Right hindlimb (tissue), 1 donor: Measurements from ENCODE around the gene PCNA.
A peak's percentile ranks its signal among the peaks of the same experiment; 100 is the strongest.

Experiments used
- DNase-seq: peaks from one replicate; pipeline ENCODE4 v3.0.0-alpha.2; 2018

The PCNA gene

DNA sequence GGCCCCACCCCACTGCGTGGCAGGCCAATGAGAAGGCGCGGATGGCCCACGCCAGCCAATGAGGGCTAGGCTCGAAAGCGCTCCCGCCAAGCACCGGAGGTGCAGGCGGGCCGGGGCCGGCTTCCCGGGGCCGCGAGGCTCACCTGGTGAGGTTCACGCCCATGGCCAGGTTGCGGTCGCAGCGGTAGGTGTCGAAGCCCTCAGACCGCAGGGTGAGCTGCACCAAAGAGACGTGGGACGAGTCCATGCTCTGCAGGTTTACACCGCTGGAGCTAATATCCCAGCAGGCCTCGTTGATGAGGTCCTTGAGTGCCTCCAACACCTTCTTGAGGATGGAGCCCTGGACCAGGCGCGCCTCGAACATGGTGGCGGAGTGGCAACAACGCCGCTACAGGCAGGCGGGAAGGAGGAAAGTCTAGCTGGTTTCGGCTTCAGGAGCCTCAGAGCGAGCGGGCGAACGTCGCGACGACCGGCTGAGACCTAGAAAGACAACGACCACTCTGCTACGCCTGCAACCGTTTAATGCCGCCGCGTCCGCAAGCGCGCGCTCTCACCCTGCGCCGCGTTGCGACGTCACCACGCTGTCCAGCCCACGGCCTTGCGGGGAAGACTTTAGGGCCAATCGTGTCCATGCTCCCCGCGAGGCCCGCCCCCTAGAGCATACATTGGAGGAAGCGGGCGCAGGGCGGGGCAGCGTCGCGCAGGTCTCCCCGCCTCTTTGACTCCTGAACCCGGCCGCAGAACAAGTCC lies at the start of gene PCNA:
TSS of gene PCNA (minus strand) at position 524 of the 750 bp plus-strand sequence. CDS start at position 364, 160 bp downstream.
- DNase-seq, result peak; percentile 97

DNA sequence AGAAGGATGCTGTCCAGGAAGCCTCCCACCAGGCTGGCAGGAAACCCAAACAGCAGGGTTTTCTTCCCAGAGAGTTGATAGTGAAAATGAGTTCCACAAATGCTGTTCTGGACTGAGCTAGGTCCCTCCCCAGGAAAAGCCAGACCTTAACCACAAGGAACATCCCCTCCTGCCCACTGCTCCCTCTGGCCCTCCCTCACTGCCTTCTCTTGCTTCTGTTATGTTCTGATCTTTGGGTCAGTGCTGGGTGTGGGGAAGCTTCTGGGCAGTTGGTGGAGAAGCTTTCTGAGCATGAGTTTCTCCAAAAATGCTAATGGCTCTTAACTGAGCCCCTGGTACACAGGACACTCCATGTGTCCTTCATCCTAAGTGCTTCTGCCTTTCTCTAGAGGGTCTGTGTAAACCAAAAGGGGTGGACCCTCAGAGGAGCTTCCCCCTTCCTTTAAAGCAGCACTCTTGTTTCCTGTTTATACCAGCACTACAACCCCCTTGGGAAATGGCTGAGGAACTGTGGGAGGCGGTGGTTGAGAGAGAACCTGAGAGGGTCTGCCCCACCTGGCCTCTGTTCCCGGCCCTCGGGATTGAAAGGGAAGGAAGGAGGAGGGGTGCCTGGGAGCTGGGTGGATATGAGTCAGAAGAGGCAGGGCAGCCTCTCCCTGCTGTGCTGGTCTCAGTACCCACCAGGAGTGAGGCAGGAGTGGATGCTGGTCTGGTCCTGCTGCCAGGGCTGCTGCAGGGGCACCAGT lies 49.1 kb upstream of the PCNA start:
- peak; percentile 29 for DNase-seq

DNA sequence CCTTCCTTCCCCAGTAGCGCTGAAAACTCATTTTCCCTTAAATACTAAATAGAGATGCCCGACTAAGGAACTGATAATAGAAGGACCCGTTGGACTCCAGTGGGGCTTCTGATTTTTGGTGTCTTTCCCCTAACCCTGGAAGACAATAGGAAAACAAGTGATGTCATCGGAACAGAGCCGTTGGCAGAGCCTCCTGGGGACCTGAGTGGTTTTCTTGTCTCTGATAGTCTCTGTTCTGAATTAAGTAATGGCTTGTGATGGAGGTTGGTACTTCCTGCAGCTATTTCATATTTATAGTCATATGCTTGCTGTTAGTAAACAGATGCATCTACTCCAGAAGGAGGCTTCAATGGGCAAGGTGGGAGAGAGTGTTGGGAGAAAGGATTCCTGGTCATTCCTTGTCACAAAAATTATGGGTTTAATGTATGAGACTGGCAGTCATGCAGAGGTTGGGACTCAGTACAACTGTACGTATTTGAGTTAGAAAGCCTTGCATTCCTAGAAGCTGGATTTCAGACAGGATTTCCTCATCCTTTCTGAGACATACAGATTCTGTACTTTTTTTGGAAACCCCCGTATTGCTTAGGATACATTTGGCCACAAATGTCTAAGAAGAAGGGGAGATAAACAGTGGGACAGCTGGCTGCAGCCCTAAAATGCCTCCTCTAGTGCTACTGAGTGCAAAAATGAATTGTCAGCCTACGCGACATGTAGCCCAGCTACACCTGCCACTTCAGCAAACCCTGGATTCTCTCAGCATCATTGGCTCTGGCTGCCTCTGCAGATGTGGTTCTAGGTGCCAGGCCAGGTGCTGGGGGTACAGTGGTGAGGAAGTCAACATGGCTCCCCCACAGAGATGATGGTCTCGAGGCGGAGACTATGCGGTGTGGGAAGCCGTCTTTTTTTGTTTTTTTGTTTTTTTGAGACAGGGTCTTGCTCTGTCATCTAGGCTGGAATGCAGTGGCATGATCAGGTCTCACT lies 45.2 kb upstream of the PCNA start:
- no peak for DNase-seq

DNA sequence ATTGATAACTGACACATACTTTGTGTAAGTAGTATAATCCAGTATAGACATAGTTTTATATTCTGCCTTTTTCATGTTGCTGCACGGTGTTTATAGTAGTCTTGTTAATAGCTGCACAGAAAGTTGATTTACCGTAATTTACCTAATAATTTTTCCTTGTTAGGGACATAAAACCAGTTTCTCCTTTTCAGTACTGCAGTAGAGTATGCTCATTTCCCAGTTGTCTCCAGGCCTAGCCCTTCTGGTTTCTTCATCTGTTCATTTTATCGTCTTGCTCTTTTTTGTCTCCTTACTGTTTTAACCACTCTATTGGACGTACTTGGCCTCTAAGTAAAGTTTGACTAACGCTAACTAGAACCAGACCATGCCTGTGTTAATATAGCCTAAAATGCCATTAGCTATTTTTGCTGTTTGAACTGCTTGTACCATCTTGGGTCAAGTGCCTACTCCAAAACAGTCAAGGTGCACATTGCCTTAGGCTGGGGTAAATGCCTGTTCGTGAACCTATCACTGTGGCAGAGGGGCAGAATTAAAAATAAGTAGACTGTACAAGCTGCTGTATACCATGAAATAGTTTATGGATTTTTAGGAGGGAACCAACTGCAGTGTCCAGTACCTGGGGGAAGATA lies 41.9 kb upstream of the PCNA start:
- no peak for DNase-seq

DNA sequence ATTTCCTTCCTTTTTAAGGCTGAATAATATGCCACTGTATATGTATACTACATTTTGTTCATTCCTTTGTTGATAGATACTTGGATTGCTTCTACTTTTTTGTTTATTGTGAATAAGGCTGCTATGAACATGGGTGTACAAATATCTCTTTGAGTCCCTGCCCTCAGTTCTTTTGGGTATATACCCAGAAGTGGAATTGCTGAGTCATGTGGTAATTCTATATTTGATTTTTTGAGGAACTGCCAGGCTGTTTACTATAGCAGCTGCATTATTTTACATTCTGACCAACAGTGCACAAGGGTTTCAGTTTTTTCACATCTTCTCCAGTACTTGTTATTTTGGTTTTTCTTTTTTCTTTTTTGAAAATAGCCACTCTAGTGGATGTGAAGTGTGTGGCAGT lies 41.1 kb upstream of the PCNA start:
- DNase-seq, result no peak

DNA sequence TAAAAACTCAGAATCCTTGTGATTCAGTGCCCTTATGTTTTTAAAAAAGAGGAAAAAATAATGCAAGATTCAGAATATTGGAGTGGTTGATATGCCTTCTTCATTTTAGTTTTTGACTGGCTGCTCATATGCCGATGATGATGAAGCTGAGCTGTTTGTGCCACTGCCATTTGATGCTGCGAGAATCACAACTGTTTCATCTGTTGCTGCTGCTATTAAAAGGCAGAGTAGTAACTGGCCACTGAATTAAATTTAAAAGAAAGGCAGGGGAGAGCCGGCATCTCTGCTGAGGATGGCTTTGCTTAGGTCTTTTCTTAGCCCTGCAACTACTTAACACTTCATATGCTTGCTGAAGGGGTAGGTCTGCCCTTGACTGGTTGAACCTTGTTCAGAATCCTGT lies 40.2 kb upstream of the PCNA start:
- DNase-seq, result no peak

DNA sequence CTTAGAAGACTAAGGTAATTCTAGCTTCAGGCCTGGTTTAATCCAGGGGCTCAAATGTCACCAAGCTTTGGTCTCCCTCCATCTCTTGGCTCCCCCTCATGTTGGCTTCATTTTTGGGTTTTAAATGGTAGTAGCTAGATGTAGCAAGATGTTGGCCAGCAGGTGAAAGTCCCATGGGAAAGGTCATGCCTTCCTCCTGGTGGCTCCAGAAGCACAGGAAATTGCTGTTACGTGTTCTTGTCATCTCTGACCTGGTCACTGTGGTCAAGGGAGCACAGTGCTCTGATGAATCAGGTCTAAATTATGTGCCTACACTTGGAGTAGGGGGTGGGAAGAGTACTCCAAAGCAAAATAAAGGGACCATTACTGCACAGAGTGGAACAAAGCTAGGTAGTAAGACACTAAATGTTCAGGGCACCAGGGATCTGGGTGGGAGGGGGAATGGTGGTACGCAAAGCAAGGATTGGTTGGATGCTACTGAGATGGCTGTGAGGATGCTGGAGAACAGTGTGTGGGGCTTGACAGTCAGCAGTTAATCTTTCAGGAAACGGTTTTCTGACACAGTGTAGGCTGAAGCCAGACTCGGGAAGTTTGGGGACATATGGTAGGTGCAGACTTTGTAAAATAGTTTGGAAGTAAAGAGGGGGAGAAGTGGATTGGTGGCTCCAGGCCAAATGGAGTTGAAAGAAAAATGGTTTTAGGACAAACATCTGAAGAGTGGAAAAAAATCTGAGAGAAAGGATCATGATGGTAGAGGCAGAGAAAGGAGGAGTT lies 37.1 kb upstream of the PCNA start:
- DNase-seq, result no peak

DNA sequence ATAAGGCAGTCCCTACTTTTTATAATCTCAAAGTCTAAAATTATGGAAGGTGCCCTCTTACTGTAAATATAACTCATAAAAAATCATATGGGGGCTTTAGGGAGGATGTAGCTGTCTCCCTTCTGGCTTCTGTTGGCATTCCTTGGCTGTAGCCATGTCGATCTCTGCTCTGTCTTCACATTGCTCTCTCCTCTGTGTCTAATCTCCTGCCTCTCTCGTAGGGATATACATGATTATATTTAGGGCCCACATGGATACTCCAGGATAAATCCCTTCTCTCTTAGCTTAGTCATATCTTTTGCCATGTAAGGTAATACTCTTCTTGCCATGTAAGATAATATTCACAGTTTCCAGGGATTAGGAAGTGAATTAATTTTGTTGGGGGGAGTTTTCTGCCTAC lies 35.6 kb upstream of the PCNA start:
- DNase-seq, result no peak

DNA sequence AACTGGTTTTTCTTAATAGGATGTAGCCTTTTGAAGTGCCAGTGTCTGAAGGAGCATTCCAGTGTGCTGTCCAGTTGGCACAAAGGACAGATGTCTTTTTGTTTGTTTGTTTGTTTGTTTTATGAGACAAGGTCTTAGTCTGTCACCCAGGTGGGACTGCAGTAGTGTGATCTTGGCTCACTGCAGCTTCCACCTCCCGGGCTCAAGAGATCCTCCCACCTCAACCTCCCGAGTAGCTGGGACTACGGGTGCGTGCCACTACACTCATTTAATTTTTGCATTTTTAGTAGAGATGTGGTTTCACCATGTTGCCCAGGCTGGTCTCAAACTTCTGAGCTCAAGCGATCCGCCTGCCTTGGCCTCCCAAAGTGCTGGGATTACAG lies 34.8 kb upstream of the PCNA start:
- no peak for DNase-seq

DNA sequence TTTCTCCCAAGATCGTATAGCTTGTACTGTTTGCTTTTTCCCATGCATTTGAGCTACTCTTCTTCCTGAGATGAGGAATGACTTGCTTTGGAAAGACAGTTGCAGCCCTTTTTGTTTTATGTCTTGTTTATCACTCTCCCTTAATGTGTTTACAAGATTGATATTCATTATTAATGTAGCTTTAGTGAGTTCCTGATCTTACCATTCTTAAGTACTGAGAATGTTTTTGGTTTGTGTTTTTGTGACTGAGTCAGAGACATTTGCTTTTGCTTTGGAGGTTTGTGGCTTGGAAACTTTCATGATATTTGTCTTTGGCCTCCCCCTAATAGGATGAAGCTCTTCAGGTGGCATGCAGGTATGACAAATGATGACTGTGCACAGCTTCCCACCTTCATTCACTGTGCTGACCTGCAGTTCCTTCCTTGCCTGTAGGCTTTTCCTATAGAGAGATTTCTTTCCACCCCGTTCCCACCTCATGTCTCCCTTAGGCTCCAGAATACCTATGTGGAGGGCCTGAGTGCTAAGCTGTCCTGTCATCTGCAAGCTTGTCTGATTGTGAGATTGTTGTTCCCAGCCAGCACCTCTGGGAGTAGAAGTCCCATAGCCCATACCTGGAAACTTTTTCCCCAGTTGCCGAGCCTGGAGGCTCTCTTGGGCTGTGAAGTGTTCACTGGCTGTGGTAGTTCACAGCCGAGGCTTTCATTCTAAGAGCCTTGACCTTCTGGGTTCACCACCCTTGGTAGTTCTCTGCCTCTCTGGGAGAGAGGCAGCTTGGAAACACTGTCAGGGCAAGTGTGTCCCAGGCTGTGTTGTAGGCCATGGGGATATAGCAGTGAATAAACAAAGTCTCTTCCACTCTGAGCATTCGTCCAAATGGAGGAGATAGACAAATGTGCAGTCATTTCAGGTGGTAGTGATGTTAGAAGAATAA lies 34.1 kb upstream of the PCNA start:
- DNase-seq, result no peak

DNA sequence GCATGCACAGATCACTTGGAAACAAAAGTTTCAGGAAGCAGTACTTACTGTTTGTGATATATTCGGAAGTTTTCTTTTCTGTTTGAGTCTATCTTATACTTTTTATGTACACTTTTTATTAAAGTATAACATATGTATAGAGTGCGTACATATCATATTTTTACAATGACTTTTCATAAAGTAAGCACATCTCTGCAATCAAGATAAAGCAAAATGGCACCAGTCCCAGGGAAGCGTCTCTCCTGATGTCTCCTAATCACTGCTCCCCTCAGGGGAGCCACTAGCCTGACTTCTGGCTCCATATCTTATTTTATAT lies 33.4 kb upstream of the PCNA start:
- DNase-seq, result no peak

DNA sequence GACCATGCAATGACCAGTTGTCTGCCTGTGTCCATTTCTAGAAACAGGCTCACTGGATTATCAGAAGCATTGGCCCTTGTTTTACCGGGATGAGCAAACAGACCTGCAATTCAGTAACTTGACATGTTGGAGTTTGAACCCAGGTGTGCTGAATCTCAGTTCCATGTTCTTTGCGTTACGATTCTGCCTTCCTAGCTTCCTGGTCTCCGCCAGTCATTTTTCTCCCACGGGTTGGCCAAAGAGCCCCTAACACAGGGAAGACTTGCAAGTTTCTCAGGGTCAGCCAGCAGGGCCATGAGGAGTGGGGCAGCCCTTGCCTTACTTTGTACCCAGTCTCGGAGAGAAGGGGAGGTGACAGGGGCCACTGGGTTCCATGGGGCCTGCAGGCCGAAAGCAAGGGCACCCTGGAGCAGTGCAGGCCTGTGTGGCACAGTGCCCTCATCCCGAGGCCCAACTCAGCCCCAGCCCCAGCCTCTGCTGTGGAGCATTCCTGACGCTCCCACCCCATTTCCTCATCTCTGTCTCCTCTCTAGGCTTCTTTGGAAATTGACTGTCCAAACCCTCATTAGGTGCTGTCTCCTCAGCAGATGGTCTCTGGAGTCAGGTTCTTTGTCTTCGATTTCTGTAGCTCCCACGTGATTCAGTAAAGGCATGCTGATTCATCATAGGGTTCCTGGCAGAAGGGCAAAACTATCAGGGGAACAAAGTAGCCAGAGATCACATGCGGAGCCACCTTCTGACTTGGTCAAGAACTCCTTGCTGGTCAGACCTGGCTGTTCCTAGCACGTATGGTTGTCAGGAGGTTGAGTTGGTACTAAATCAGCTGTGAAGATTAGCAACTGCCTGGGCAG lies 30.7 kb upstream of the PCNA start:
- DNase-seq, result no peak

DNA sequence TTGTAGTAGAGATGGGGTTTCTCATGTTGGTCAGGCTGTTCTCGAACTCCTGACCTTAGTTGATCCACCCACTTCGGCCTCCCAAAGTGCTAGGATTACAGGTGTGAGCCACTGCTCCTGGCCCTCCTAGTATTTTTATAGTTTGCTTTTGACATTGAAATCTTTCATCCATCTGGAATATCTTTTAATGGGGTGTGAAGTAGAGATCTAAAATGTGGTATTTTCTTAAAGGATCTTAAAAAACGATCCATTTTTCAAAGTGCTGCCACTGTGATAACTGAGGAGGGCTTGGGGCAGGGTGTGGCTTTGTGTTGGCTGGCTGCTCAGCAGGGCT lies 30.1 kb upstream of the PCNA start:
- no peak for DNase-seq

DNA sequence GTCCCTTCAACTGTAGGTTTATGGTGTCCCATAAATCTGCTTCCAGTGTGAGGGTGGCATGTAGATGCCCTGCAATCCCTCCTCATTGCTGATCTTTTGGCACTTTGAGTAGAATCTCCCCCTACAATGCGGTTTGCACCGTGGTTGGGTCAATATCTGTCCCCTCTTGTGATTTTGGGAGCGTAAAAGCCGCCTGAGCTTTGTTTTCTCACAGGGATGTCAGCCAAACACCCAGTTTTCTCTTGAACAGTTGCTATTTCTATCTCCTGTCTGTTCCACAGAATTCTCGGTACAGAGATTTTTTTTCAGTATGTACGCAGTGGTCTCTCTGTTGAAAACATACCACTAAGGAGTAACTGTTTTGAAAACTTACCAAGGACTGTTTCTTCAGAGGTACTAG lies 28.8 kb upstream of the PCNA start:
- no peak for DNase-seq

DNA sequence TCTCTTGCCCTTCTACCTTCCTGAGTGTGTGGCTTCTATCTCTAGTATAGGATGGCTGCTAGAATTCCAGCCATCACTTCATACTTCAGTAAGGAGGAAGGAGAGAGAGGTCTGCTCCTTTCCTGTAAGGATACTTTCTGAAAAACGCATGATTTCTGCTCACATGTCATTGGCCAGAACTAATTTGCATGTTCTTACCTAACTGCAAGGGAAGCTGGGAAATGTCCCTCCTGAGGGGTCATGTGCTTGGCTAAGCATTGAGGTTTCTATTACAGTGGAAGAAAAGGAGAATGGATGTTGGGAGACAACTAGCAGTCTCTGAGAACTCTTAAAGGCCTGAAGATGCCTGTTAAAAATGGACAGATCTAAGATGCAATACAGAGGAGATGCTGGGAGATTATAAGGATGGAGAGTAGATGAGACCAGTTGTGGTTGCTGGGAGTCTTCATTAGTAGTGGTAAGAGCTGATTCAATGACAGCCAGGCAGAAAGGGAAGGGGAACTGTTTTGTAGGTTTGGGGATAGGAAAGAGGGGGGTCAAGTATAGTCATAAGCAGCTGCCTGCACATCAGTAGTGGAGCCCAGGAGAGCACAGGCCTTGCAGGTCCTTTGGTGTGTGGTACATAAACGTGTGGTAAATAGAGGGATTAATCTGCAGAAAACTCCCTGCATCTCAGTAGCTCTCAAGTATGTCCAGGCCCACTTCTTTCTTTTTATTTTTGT lies 27.3 kb upstream of the PCNA start:
- no peak for DNase-seq

DNA sequence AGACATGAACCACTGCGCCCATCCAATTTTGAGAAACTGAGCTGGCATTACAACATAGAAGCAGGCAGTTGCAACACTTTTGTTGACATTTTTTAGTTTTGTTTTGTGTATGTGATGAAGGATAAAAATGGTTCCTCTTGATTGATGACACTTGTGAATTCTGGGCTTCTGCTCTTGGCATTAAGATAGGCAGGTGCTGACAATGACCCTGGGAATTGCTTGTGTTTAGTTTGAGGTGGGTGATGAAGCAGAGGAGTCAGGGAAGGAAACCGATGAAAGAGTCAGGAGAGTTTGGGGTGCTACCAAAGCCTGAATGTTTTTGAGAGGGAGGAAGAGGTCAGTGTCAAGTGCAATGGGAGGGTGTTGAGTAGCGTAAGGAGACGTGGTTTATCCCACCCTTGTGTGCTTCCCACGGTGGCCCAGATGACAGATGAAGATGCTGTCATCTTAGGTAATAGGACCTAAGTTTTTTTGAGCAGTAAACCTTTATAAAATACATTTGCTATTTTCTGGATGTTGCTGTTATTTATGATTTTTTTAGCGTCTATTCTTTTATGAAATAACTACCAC lies 26.4 kb upstream of the PCNA start:
- DNase-seq, result no peak

DNA sequence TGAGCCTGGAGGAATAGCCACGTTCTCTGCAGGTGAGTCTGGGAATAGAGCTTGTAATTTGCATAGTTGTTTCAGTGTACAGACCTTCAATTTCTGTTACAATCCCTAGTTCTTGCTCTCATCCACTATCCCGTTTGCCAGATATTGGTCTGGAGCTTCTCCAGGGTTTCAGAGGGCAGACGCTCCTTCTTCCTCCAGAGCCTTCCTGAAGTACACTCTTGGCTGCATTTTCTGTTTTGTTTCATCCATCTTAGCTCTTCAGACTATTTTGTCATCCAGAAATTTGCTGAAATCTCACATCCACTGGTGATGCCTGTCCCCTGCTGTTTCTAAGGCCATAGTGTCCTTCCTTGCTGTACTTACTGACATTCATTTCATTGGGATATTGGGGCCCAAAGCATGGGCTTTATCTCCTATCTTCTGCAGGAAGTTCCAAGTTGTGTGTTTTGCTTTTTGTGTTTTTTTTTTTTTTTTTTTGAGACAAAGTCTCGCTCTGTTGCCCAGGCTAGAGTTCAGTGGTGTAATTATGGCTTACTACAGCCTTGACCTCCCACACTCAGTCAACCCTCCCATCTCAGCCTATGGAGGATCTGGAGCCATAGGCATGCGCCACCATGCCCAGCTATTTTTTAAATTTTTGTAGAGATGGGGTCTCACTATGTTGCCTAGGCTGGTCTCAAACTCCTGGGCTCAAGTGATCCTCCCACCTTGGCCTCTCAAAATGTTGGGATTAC lies 25.8 kb upstream of the PCNA start:
- DNase-seq, result no peak

DNA sequence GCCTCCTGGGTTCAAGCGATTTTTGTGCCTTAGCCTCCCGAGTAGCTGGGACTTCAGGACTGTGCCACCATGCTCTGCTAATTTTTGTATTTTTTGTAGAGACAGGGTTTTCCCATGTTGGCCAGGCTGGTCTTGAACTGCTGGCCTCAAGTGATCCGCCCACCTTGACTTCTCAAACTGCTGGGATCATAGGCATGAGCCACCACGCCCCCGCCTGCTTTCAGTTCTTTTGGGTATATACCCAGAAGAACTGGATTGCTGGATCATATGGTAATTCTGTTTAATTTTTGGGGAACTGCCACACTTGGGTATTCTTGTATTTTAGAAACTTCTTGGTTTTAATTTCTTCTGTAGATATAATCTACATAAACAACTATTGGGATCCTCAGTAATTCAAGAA lies 24.1 kb upstream of the PCNA start:
- no peak for DNase-seq
